Right lobe of liver (tissue), 6 donors: ENCODE data around the gene GPR82. TPM values are rescaled to one million over a fixed set of nuclear protein-coding genes. Genes with fewer than 3 reads are reported as not detected.
A peak's percentile ranks its signal among the peaks of the same experiment; 100 is the strongest.

ENCODE experiments used
- ATAC-seq, 4 donors: fragments of 200-7000 bp; cut with Tn5 transposase; one replicate each; pipeline ENCODE4 v1.9.1; 2020; ENCODE audit warnings: mild to moderate bottlenecking in 4 of 4, moderate library complexity in 4 of 4
- DNase-seq, 3 donors: peaks; one replicate each; pipeline ENCODE4 v3.0.0-alpha.2; 2020
- H3K27ac ChIP-seq, 3 donors: fragments of 200-600 bp; one replicate each; pipeline ENCODE4 v1.8.0; 2022
- H3K27me3 ChIP-seq, 2 donors: fragments of 200-600 bp; one replicate each; pipeline ENCODE4 v1.8.0; 2022
- H3K36me3 ChIP-seq, 4 donors: fragments of 200-600 bp; sonication (generic) in 1 of 4; one replicate each; pipeline versions ENCODE4 v1.5.1 to v1.8.0; 2017 to 2022; ENCODE audit warnings: control low read depth in 1 of 4
- H3K4me1 ChIP-seq, 4 donors: fragments of 200-600 bp; sonication (generic) in 1 of 4; one replicate each; pipeline versions ENCODE4 v1.5.1 to v1.8.0; 2017 to 2022; ENCODE audit warnings: control low read depth in 1 of 4
- H3K4me3 ChIP-seq, 3 donors: fragments of 200-600 bp; one replicate each; pipeline ENCODE4 v1.8.0; 2022
- H3K9me3 ChIP-seq, 4 donors: fragments of 200-600 bp; sonication (generic) in 1 of 4; one replicate each; pipeline versions ENCODE4 v1.5.1 to v1.8.0; 2017 to 2022; ENCODE audit warnings: control low read depth in 1 of 4
- CTCF ChIP-seq, 4 donors: fragments of 200-600 bp in 3 of 4; fragments of 450-650 bp in 1 of 4; IDR thresholded peaks; one replicate each; pipeline versions ENCODE4 v1.5.1 to v1.8.0; 2016 to 2022; ENCODE audit warnings: antibody characterized with exemption in 4 of 4, mild to moderate bottlenecking in 2 of 4
- POLR2A ChIP-seq: fragments of 450-650 bp; IDR thresholded peaks from one replicate; pipeline ENCODE4 v1.6.1; 2017; ENCODE audit warnings: antibody characterized with exemption, mild to moderate bottlenecking
- WGBS: methylation state at CpG from one replicate; pipeline ENCODE4 v1.1.6; 2018; ENCODE audit warnings: low coverage, low lambda C conversion rate; ENCODE audit not compliant: insufficient coverage; ENCODE audit errors: missing lambda C conversion rate; 5-methylcytosine and 5-hydroxymethylcytosine counted together
- intact Hi-C, 2 donors: fragments of 100-400 bp; cut with DNase I; formaldehyde crosslinking; loops; one replicate each; pipeline versions ENCODE4 v1.11.2 to v1.14.1; 2022
- total RNA-seq, 6 experiments: library from RNA; depleted of rRNA in 2 of 6; stranded (reverse); fragments of >200 nt in 2 of 6; fragmentation: NEBNext Ultra II Directional in 3 of 6; extraction: Animal tissue kit (Norgen Biotek cat#: 25700) in 3 of 6; gene quantifications; one replicate each; pipeline versions ENCODE4 v1.1.0 to v1.2.4, GENCODE V29; 2016 to 2023
- donor health status: DM: no; HTN: yes; CAD: no.
- donor health status: DM: no; HTN: no; CAD: no.
- donor health status: DM: no; HTN: no; CAD: no.
- donor health status: DM: no; HTN: yes; CAD: no.
- donor health status: DM: no; HTN: yes; CAD: no.

The GPR82 gene
- total RNA-seq, 6 experiments from 2014 or later, result 0.06 to 0.44 (median 0.20) TPM

DNA sequence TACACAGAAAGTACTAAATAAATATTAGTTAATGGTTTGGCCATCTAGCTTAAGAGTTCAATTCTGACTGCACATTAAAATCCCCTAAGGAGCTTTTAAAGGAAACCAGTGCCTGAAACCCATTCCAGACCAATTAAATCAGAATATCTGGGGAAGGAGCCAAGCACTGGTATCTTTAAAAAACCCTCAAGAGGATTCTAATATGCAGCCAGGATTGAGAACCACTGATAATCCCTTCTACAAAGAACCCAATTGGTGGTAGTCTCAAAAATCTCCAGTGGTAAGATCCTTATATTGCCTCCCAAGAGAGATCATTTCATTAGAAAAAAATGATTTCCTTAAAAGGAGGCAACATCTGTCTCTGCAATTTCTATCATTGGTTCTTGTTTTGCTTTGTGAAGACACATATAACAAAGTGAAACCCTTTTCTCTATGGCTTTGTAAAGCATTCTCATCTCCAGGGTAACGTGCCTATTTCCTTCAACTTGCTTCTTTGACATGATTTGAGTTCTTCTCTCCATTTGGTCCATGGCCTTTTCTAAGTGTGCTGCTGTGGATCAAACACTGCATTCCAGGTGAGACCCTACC, 31.7 kb upstream of the GPR82 start:
- Histone ChIP-seq H3K4me3 (no peak overlapping the region), H3K27ac (no peak overlapping the region)

DNA sequence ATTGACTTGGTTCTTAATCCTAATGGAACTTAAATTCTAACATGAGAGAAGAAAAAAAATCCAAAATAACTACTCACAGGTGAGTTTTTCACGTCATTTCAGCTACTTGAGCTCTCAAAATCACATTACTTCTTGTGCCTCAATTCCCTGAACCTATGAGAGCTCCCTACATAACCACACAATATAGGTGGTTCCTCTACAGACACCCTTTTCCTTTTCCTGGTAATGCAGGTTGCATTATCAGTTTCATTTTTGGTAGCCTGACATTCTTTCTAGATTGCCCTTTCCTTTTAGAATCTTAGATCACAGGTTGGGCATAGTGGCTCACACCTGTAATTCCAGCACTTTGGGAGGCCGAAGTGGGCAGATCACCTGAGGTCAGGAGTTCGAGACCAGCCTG, 31.0 kb upstream of the GPR82 start:
- DNase-seq (no peak), ATAC-seq (no peak)
- Histone ChIP-seq H3K36me3 (no peaks in the 10 kb centered on the region), H3K27ac (no peak overlapping the region), H3K27me3 (no peaks in the 10 kb centered on the region), H3K9me3 (no peaks in the 10 kb centered on the region), H3K4me1 (peaks cover 0 to 9% (median 0%) of the 10 kb centered on the region in 4 donors), H3K4me3 (no peak overlapping the region)
- intact Hi-C loops, result no loop called here
- no peak for TF ChIP-seq CTCF (IDR thresholded peaks at IDR 0.05)
- no peak for TF ChIP-seq POLR2A
- 72% methylated on average over 3 of the region's 3 CpGs for WGBS

More for the DNA sequence above, 31.7 kb upstream of the GPR82 start:
- DNase-seq, result no peak
- WGBS, result 33% methylated on average over 1 of the region's 1 CpG
- intact Hi-C loops, result no loop called here
- TF ChIP-seq CTCF (IDR thresholded peaks at IDR 0.05) (no peak), POLR2A (no peak)
- Histone ChIP-seq H3K4me1 (peaks cover 0 to 9% (median 0%) of the 10 kb centered on the region in 4 donors), H3K27me3 (no peaks in the 10 kb centered on the region), H3K36me3 (no peaks in the 10 kb centered on the region), H3K9me3 (no peaks in the 10 kb centered on the region)
- ATAC-seq, result peak in 1 of 4 donors; percentile 20

GRCh38 chrX:41695426-41695825, 28.6 kb upstream of the GPR82 start:
- H3K4me1 ChIP-seq, result peaks cover 0 to 6% (median 0%) of the 10 kb centered on the region in 4 donors
- DNase-seq (no peak), ATAC-seq (no peak)
- no peaks in the 10 kb centered on the region for H3K9me3 ChIP-seq
- WGBS, result 76% methylated on average over 5 of the region's 7 CpGs
- TF ChIP-seq CTCF (IDR thresholded peaks at IDR 0.05) (no peak), POLR2A (no peak)
- intact Hi-C loops, result no loop called here
- H3K4me3 ChIP-seq, result no peak overlapping the region
- H3K27ac ChIP-seq, result no peak overlapping the region
- no peaks in the 10 kb centered on the region for H3K27me3 ChIP-seq
- no peaks in the 10 kb centered on the region for H3K36me3 ChIP-seq

GRCh38 chrX:41703574-41704029, 20.4 kb upstream of the GPR82 start:
- DNase-seq (no peak), ATAC-seq (no peak)
- no peak for TF ChIP-seq POLR2A
- no peak for TF ChIP-seq CTCF (IDR thresholded peaks at IDR 0.05)
- no peaks in the 10 kb centered on the region for H3K4me1 ChIP-seq
- no peaks in the 10 kb centered on the region for H3K27me3 ChIP-seq
- H3K27ac ChIP-seq, result no peak overlapping the region
- no peak overlapping the region for H3K4me3 ChIP-seq
- no peaks in the 10 kb centered on the region for H3K36me3 ChIP-seq
- intact Hi-C loops, result no loop called here
- H3K9me3 ChIP-seq, result no peaks in the 10 kb centered on the region

DNA sequence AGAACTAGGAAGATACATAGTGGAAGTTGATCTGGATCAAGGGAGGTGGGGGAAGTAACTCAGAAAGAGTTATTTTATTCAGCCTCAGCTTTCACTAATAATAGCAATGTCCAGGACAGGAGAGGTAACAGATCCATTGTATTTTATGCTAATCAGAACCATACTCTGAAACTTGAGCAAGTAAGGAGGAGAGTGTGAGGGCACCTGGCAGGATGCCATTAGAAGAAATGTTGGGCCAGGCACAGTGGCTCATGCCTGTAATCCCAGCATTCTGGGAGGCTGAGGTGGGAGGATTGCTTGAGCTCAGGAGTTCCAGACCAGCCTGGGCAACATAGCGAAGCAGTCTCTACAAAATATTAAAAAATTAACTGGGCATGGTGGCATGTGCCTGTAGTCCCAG, 18.9 kb upstream of the GPR82 start:
- Histone ChIP-seq H3K27me3 (no peaks in the 10 kb centered on the region), H3K4me1 (no peaks in the 10 kb centered on the region), H3K27ac (no peak overlapping the region), H3K9me3 (no peaks in the 10 kb centered on the region), H3K4me3 (no peak overlapping the region), H3K36me3 (no peaks in the 10 kb centered on the region)
- ATAC-seq (no peak), DNase-seq (no peak)
- intact Hi-C loops, result no loop called here
- TF ChIP-seq POLR2A, result no peak
- TF ChIP-seq CTCF (IDR thresholded peaks at IDR 0.05), result no peak
- 67% methylated on average over 1 of the region's 1 CpG for WGBS
